H1 (cell line): ENCODE measurements around the gene DISC1. TPM values are rescaled to one million over a fixed set of nuclear protein-coding genes. Genes with fewer than 3 reads are reported as not detected.

Experiments used
- CTCF ChIA-PET: fragments of 300-600 bp; sonication (Branson Sonifier 250); formaldehyde crosslinking; loops from one replicate; lab custom pipeline; 2021; ENCODE audit not compliant: partially characterized antibody; lab: Charles Lee
- POLR2A ChIA-PET: fragments of 300-600 bp; sonication (Branson Sonifier 250); formaldehyde crosslinking; loops from one replicate; lab custom pipeline; 2021; ENCODE audit warnings: inconsistent platforms; ENCODE audit not compliant: partially characterized antibody; lab: Charles Lee
- DNase-seq, 2 experiments: peaks; one replicate each; pipeline versions ENCODE4 v3.0.0 to v3.0.0-alpha.2; 2010 to 2022; ENCODE audit warnings: low spot score in 2 of 2, low read depth in 1 of 2, mixed read lengths in 1 of 2
- FAIRE-seq: peaks from 2 replicates; lab custom pipeline; 2011; peaks lifted over from hg19 to GRCh38; lab: Jason Lieb, UNC
- H2AFZ ChIP-seq: 2 replicates; pipeline ENCODE4 v1.8.1; 2012; ENCODE audit warnings: low read length, inconsistent platforms
- H2AK5ac ChIP-seq: 2 replicates; pipeline ENCODE4 v1.6.1; 2013; ENCODE audit warnings: low read depth, low read length
- H2BK120ac ChIP-seq: replicated peaks from 2 replicates; pipeline ENCODE3; 2013; ENCODE audit warnings: low read depth, low read length, inconsistent platforms
- H2BK12ac ChIP-seq: 2 replicates; pipeline ENCODE4 v1.6.1; 2013; ENCODE audit warnings: low read depth, low read length
- H2BK15ac ChIP-seq: 2 replicates; pipeline ENCODE4 v1.6.1; 2013; ENCODE audit warnings: low read length
- H2BK20ac ChIP-seq: 2 replicates; pipeline ENCODE4 v1.6.1; 2013; ENCODE audit warnings: low read length
- H2BK5ac ChIP-seq: 2 replicates; pipeline ENCODE4 v1.6.1; 2013; ENCODE audit warnings: low read depth, low read length
- H3K14ac ChIP-seq: 2 replicates; pipeline ENCODE4 v1.6.1; 2013; ENCODE audit warnings: inconsistent platforms; ENCODE audit not compliant: insufficient read length
- H3K18ac ChIP-seq: 2 replicates; pipeline ENCODE4 v1.6.1; 2013; ENCODE audit warnings: low read length; ENCODE audit errors: extremely low read depth
- H3K23ac ChIP-seq: 2 replicates; pipeline ENCODE4 v1.6.1; 2013; ENCODE audit warnings: inconsistent platforms; ENCODE audit not compliant: insufficient read length
- H3K23me2 ChIP-seq: 2 replicates; pipeline ENCODE4 v1.6.1; 2013; ENCODE audit warnings: low read depth, low read length
- H3K27ac ChIP-seq: 2 replicates; pipeline ENCODE4 v1.6.1; 2011; ENCODE audit warnings: low read depth, low read length, inconsistent platforms
- H3K27me3 ChIP-seq, 4 experiments: replicated peaks in 1 of 4; 1 replicate in 1 of 4; 2 replicates in 3 of 4; pipeline versions ENCODE4 v1.6.1 to v1.8.1; 2011 to 2013; ENCODE audit warnings: low read length in 3 of 4, mild to moderate bottlenecking in 3 of 4, inconsistent platforms in 2 of 4, mixed read lengths in 2 of 4, moderate library complexity in 1 of 4; ENCODE audit not compliant: control insufficient read depth in 3 of 4, insufficient read depth in 3 of 4; ENCODE audit errors: extremely low read depth in 1 of 4
- H3K36me3 ChIP-seq, 4 experiments: 2 replicates each; pipeline versions ENCODE4 v1.6.1 to v1.8.1; 2011 to 2013; ENCODE audit warnings: mild to moderate bottlenecking in 4 of 4, low read length in 3 of 4, moderate library complexity in 2 of 4, control low read depth in 1 of 4, inconsistent platforms in 1 of 4; ENCODE audit not compliant: insufficient read depth in 4 of 4, control insufficient read depth in 2 of 4
- H3K4ac ChIP-seq: replicated peaks from 2 replicates; pipeline ENCODE3; 2013; ENCODE audit warnings: low read length, low read depth, mixed read lengths, inconsistent platforms; ENCODE audit not compliant: insufficient read length
- H3K4me1 ChIP-seq, 4 experiments: replicated peaks in 1 of 4; 1 replicate in 1 of 4; 2 replicates in 3 of 4; pipeline versions ENCODE4 v1.6.1 to v1.8.1; 2011 to 2013; ENCODE audit warnings: low read length in 3 of 4, inconsistent platforms in 2 of 4, mixed read lengths in 1 of 4; ENCODE audit not compliant: insufficient read depth in 4 of 4, control insufficient read depth in 3 of 4
- H3K4me2 ChIP-seq, 2 experiments: 2 replicates each; pipeline versions ENCODE4 v1.6.1 to v1.8.1; 2011 to 2013; ENCODE audit warnings: low read depth in 2 of 2, low read length in 2 of 2, control low read depth in 1 of 2, inconsistent platforms in 1 of 2, mild to moderate bottlenecking in 1 of 2; ENCODE audit not compliant: insufficient read depth in 1 of 2
- H3K4me3 ChIP-seq, 4 experiments: fragments of 200-600, 300-600 bp in 1 of 4; sonication (generic), shearing (Covaris generic), sonication (Bioruptor Twin) in 1 of 4; 2 replicates each; pipeline versions ENCODE4 v1.5.1 to v1.8.1; 2011 to 2016; ENCODE audit warnings: low read length in 4 of 4, low read depth in 3 of 4, control low read depth in 2 of 4, inconsistent platforms in 2 of 4, mild to moderate bottlenecking in 2 of 4, mixed read lengths in 1 of 4, moderate library complexity in 1 of 4; ENCODE audit not compliant: insufficient read depth in 2 of 4; ENCODE audit errors: extremely low read depth in 1 of 4
- H3K56ac ChIP-seq: replicated peaks from 2 replicates; pipeline ENCODE3; 2013; ENCODE audit warnings: low read depth, mild to moderate bottlenecking, mixed read lengths, low read length, inconsistent platforms; ENCODE audit not compliant: insufficient read length
- H3K79me1 ChIP-seq: 2 replicates; pipeline ENCODE4 v1.6.1; 2013; ENCODE audit warnings: low read depth, low read length, control low read depth
- H3K79me2 ChIP-seq, 2 experiments: 2 replicates each; pipeline versions ENCODE4 v1.6.1 to v1.8.1; 2012 to 2013; ENCODE audit warnings: low read length in 2 of 2, mild to moderate bottlenecking in 2 of 2, inconsistent platforms in 1 of 2; ENCODE audit not compliant: insufficient read depth in 2 of 2, control insufficient read depth in 1 of 2
- H3K9ac ChIP-seq, 4 experiments: replicated peaks in 1 of 4; 1 replicate in 1 of 4; 2 replicates in 3 of 4; pipeline versions ENCODE4 v1.6.1 to v1.8.1; 2011 to 2013; ENCODE audit warnings: low read depth in 3 of 4, low read length in 3 of 4, control low read depth in 2 of 4, mild to moderate bottlenecking in 2 of 4, moderate library complexity in 2 of 4, inconsistent platforms in 1 of 4; ENCODE audit errors: extremely low read depth in 1 of 4
- H3K9me3 ChIP-seq, 2 experiments: 2 replicates each; pipeline versions ENCODE4 v1.6.1 to v1.8.1; 2012 to 2013; ENCODE audit warnings: mild to moderate bottlenecking in 2 of 2, moderate library complexity in 2 of 2, control low read depth in 1 of 2, inconsistent platforms in 1 of 2, low read depth in 1 of 2, low read length in 1 of 2, mixed read lengths in 1 of 2; ENCODE audit not compliant: insufficient read depth in 2 of 2
- H4K20me1 ChIP-seq, 2 experiments: replicated peaks in 1 of 2; 2 replicates each; pipeline versions ENCODE3 to v1.8.1; 2011 to 2013; ENCODE audit warnings: inconsistent platforms in 2 of 2, low read length in 2 of 2, mild to moderate bottlenecking in 1 of 2; ENCODE audit not compliant: insufficient read depth in 2 of 2, control insufficient read depth in 1 of 2
- H4K5ac ChIP-seq: 2 replicates; pipeline ENCODE4 v1.6.1; 2013; ENCODE audit warnings: low read length, low read depth, mixed read lengths, inconsistent platforms; ENCODE audit not compliant: insufficient read length
- H4K8ac ChIP-seq: 2 replicates; pipeline ENCODE4 v1.8.0; 2013; ENCODE audit warnings: mild to moderate bottlenecking, moderate library complexity, low read length, inconsistent platforms; ENCODE audit not compliant: insufficient read depth; ENCODE audit errors: extremely low read depth
- H4K91ac ChIP-seq: replicated peaks from 2 replicates; pipeline ENCODE3; 2013; ENCODE audit warnings: low read length, mixed read lengths, inconsistent platforms; ENCODE audit not compliant: insufficient read length
- BRCA1 ChIP-seq: IDR thresholded peaks from 2 replicates; pipeline ENCODE4 v1.6.1; 2012; ENCODE audit warnings: low read depth, low read length, improper control_type of control experiment
- EGR1 ChIP-seq: IDR thresholded peaks from 2 replicates; pipeline ENCODE4 v1.6.1; 2011; ENCODE audit warnings: low read depth, low read length, borderline replicate concordance
- HDAC2 ChIP-seq, 2 experiments: fragments of 300-600 bp in 1 of 2; sonication (generic) in 1 of 2; IDR thresholded peaks; 2 replicates each; pipeline ENCODE4 v1.6.1; 2011 to 2012; ENCODE audit warnings: low read depth in 2 of 2, low read length in 2 of 2, mild to moderate bottlenecking in 2 of 2, moderate library complexity in 2 of 2, borderline replicate concordance in 1 of 2, inconsistent platforms in 1 of 2
- SIN3A ChIP-seq, 2 experiments: IDR thresholded peaks in 1 of 2; conservative IDR thresholded peaks in 1 of 2; 2 replicates each; pipeline ENCODE4 v1.6.1; 2011 to 2012; ENCODE audit warnings: low read length in 2 of 2, improper control_type of control experiment in 1 of 2, low read depth in 1 of 2, mild to moderate bottlenecking in 1 of 2
- USF2 ChIP-seq: IDR thresholded peaks from 2 replicates; pipeline ENCODE4 v1.6.1; 2011; ENCODE audit warnings: low read length, improper control_type of control experiment
- WGBS, 2 experiments: shearing (Covaris generic) in 1 of 2; methylation state at CpG; one replicate each; pipeline versions ENCODE4 v1.1.6 to v1.1.7; 2013 to 2015; ENCODE audit warnings: low lambda C conversion rate in 2 of 2, mixed read lengths in 2 of 2, inconsistent platforms in 1 of 2, low coverage in 1 of 2, missing lambda C conversion rate in 1 of 2; ENCODE audit not compliant: insufficient replicate concordance in 2 of 2, insufficient coverage in 1 of 2, insufficient read length in 1 of 2; ENCODE audit errors: extremely low coverage in 1 of 2, missing lambda C conversion rate in 1 of 2; 5-methylcytosine and 5-hydroxymethylcytosine counted together
- polyA plus RNA-seq, 7 experiments: library from polyadenylated mRNA; depleted of rRNA in 3 of 7; stranded (reverse) in 5 of 7; unstranded in 2 of 7; fragments of >200 nt in 5 of 7; fragments of 200-250 nt in 2 of 7; gene quantifications; 1 replicate in 5 of 7; 2 replicates in 1 of 7; 4 replicates in 1 of 7; pipeline versions ENCODE4 v1.2.1 to v1.2.3, GENCODE V29; 2011 to 2013; ENCODE audit warnings: missing spikeins in 2 of 7, mixed read lengths in 2 of 7
- total RNA-seq: library from RNA; stranded (reverse); fragmentation: NEBNext Ultra II Directional; extraction: Animal tissue kit (Norgen Biotek cat#: 25700); gene quantifications from 2 replicates; pipeline ENCODE4 v1.2.1, GENCODE V29; 2021

Gene DISC1
- total and polyA plus RNA-seq, 2 of the 8 experiments (the other 6 are each of a cell fraction or from before 2014, with no cell fraction given), result 1.1 to 3.5 TPM

- Histone ChIP-seq H2BK5ac (no peak overlapping the region), H3K4ac (no peak overlapping the region), H2BK120ac (no peak overlapping the region), H3K23ac (no peak overlapping the region), H3K4me3 (no peak overlapping the region), H3K18ac (no peak overlapping the region), H2AK5ac (no peak overlapping the region), H4K20me1 (no peaks in the 10 kb centered on the region)
- CTCF ChIA-PET, result interaction anchor here (6.0 kb wide), 1 partner anchor 8 kb away, joined by 48 read pairs; no protein-coding TSS in a partner anchor
- TF ChIP-seq BRCA1 (no peak), USF2 (no peak), EGR1 (no peak), HDAC2 (IDR thresholded peaks at IDR 0.05; ENCODE audit: borderline replicate concordance in 1 of 2, low read depth in 2 of 2, low read length in 2 of 2) (no peak), SIN3A (conservative IDR thresholded peaks at IDR 0.05 in 1 of 2, IDR thresholded peaks at IDR 0.05 in 1 of 2; ENCODE audit: low read depth in 1 of 2, low read length in 2 of 2) (no peak)
- TF ChIP-seq, all 59 proteins: peak for 0
- H2BK12ac ChIP-seq, result no peak overlapping the region
- POLR2A ChIA-PET, result no interaction called here
- no peaks in the 10 kb centered on the region; a peak in 1 of 7 replicates for H3K27me3 ChIP-seq
- no peaks in the 10 kb centered on the region for H3K9me3 ChIP-seq
- no peak overlapping the region for H4K5ac ChIP-seq
- H3K4me2 ChIP-seq, result no peak overlapping the region
- H3K4me1 ChIP-seq, result peaks cover 0 to 2% (median 0%) of the 10 kb centered on the region in 4 experiments; a peak in 1 of 7 replicates
- no peak overlapping the region for H2BK20ac ChIP-seq
- H2AFZ ChIP-seq, result no peak overlapping the region
- H3K14ac ChIP-seq, result no peak overlapping the region
- H3K23me2 ChIP-seq, result no peaks in the 10 kb centered on the region
- 85% methylated on average over 7 of the region's 7 CpGs; no CpG with 5 or more reads in 1 of the 2 experiments for WGBS, 2 experiments
- no peak overlapping the region for H4K91ac ChIP-seq
- FAIRE-seq, result no peak
- H3K36me3 ChIP-seq, result no peaks in the 10 kb centered on the region
- H3K27ac ChIP-seq, result no peak overlapping the region
- no peak for DNase-seq
- H2BK15ac ChIP-seq, result no peak overlapping the region
- H3K79me1 ChIP-seq, result no peaks in the 10 kb centered on the region
- no peak overlapping the region for H4K8ac ChIP-seq
- no peak overlapping the region for H3K56ac ChIP-seq
- H3K9ac ChIP-seq, result no peak overlapping the region
- H3K79me2 ChIP-seq, result no peaks in the 10 kb centered on the region
Measured at GRCh38 chr1:231940116-231940515, 313.5 kb downstream of the DISC1 start.
